GM10847 (cell line): ENCODE measurements around the gene CSTF3.

Experiments used
- POLR2A ChIP-seq: IDR thresholded peaks from 2 replicates; pipeline ENCODE4 v1.6.1; 2011; ENCODE audit not compliant: insufficient read length; ENCODE audit errors: extremely low read depth

The CSTF3 gene

DNA sequence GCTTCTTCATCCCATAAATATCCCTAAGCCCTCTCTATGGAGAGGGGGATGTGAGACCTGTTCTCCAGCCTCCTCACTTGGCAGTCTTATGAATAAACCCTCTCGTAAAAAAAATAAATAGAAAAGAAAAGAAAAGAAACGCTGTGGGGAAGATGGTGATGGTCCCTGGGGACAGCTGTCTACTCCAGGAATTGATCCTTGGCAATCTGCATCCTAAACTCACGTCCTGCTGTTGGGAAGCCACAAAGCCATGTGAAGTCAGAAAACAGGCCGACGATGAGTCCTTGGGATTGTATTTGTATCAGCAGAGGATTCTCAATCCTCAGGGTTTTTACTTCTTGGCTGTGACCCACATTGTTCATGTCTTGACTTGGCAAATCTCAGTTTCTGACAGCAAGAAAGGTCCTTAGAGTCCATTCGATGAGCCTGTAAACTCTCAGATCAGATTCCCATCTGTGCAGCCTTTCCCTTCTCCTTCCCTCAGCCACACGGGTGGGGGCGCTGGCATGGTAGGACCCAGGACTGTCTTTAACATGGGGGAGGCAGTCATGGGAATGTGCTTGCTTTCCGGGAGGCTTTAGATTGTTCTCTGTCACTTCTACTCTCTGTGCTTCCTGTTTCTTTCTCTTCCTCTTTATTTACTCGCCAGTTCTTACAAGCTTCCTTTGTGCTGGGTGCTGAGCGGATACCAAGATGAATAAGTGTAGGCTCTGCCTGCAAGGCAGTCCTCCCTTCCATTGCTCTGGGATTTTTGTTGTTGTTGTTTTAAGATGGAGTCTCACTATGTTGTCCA, 97.1 kb downstream of the CSTF3 start:
- no peak for TF ChIP-seq POLR2A

DNA sequence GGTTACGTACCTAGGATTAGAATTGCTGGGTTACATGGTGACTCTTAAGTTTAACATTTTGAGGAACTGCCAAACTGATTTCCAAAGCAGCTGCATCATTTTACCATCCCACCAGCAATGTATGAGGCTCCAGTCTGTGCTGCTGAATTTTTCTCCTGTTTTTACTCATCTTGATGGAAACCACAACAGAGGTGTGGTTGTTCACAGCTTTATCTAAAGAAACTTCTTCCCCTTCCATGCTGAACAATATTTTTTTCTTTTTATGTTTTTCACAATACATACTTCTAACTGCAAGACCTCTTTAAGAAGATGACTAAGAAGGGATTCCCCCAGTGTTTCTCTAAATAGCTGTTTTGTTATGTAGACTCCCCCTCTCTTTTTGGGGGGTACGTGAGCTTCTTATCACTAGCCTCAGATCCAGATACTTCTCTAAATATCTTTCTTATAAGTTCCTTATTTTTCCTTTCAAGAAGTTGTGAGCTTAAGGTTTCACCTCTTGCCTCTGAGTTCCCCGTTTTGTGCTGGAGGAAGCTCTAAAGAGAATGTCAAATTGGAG, 97.9 kb downstream of the CSTF3 start:
- TF ChIP-seq POLR2A, result no peak

DNA sequence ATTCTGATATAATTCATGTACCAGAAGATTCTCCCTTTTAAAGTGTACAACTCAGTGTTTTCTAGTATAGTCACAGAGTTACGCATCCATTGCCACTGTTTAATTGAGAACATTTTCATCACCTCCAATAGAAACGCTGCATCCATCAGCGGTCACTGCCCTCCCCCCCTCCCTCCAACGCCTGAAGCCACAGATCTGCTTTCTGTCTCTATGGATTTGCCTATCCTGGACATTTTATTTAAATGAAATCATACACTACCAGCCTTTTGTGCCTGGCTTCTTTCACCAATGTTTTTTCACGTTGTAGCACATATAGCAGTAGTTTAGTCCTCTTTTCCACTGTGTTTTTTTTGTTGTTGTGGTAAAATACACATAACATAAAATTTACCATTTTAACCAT, 99.1 kb downstream of the CSTF3 start:
- TF ChIP-seq POLR2A, result no peak

GRCh38 chr11:33060271-33060670, 101.0 kb downstream of the CSTF3 start:
- TF ChIP-seq POLR2A, result no peak

DNA sequence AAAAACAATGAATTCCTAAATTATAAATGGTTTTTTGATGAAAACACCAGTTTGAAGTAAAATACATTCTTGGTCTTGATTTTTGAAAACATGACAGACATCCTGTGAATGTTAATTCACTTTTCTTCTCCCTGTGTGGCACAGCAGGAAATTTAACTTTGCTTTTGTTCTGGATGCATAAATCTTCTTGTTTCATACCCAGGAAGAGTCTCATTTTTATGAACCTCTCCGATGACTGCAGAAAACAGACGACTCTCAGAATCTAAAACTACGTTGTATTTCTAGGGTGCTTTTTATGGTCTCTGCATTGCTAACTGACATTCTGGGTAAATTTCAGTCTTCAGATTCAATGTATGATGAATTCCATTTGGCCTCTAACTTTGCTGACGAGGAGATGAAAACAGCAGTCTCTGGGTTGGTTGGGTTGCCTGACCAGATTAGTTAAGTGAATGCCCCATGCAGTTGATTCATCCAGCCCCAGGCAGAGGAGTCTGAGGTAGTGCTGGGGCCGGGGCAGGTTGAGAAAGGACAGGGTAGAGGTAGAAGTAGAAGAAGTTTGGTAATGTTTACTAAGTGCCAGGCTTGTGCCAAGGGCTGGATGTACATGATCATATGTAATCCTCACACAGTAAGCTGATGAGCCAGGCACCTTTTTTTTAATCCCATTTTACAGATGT, 101.8 kb downstream of the CSTF3 start:
- no peak for TF ChIP-seq POLR2A

- no peak for TF ChIP-seq POLR2A
These were observed 104.0 kb downstream of the CSTF3 start for GRCh38 chr11:33057284-33057683.

DNA sequence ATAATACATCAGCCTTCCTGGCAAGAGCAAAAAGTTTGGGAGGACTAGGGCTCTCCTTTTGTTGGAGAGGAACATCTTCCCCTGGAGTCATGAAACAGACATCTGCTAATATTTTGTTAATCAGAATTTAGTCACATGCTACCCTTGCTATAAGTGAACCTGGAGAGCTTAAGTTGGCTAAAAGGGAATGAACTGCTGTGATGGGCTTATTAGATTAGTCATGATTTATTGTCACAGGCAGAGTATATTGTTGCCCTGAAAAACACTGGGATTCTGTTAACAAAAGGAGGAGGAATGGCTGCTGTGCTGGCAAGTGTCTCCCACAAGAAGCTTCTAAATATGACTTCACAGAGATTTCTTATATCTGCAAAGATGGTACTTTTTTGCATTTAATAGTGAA, 105.9 kb downstream of the CSTF3 start:
- no peak for TF ChIP-seq POLR2A

DNA sequence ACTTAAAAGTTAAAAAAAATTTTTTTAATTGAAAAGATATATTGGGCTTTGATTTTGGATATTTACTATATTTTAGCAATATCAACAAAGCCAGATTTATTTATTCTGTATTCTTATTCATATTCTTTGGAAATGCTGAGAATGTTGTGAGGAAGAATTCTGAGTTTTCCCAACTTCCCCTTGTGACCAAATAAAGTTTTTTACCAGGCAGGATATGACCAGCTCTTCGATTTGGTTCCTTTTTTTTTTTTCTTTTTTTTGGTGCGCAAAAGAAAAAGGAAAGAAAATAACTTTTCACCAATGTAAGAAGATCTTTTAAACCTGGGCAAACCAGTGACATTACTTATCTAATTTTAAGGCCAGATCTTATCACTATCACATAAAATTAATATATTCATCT, 109.0 kb downstream of the CSTF3 start:
- TF ChIP-seq POLR2A, result no peak

- no peak for TF ChIP-seq POLR2A
These were observed 115.6 kb downstream of the CSTF3 start for GRCh38 chr11:33045551-33046255.

DNA sequence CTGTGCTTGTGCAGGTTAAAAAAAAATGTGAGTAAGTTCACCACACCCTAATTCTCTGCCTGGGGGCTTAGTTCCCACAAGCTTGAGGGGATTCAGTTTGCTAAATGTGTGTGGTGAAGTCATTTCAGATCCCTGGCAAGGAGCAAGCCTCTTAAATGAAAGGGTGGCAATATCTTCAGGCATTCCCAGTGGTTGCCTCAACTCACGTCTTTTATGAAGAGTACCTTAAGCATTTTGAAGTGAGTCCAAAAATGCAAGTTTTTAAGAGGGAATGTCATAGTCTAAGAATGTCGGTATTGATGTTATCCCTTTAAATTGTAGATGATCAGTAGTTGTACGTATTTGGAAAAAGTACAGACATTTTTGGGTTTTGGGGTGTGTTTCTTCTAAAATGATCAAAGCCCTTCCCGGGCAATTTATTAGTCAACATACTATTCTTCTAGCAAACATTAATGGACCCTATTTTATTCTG, 117.0 kb downstream of the CSTF3 start:
- TF ChIP-seq POLR2A, result no peak

DNA sequence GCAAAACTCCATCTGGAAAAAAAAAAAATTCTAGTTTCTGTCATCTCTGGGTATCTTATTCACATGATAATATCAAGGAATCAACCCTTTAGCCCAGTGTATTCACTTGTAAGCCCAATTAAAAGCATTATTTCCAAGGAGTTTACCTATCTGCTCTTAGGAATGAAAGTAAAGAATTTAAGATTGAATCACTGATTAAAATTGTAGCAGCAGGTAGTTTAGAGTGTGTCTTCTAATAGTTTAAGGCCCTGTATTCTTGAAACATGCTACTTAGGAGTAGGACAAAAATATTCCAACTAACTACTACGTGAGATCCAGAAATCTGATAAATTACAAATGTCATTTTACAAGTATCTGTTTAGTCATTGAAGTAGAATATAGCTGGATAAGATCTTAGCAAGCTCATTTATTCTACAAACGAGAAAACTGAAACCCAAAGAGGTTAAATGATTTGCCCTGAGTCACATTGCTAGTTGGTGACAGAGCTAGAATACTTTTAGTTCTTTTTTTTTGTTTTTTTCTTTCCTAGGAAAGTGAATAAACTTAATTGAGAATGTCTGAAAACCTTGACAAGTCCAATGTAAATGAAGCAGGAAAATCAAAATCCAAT, 118.0 kb downstream of the CSTF3 start:
- TF ChIP-seq POLR2A, result no peak

DNA sequence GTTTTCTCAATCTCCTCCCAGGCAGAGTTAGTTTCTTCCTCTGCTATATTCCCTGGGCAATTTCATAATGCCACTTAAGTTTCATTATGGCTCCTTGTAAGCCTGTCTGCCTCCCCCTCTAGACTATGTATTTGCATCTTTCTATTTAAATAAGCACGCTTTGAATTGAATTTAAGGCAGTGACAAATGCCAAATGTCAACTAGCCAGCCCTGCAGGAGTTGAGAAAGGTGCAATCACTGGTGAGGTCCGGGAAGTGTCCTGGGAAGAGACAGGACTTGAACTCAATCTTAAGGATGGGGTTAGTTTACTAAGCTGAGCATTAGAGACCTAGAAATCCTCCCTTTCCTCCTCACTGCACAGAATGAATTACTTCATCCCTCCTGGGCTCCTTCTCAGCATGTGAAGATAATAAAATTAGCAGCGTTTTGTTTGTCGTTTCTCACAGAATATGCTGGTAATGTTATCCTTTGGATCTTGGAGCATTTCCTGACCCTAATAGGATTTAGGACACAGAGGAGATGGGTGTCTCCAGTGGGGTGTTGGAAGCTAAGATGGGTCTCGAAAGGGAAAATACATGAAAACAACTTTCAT, 120.3 kb downstream of the CSTF3 start:
- no peak for TF ChIP-seq POLR2A

DNA sequence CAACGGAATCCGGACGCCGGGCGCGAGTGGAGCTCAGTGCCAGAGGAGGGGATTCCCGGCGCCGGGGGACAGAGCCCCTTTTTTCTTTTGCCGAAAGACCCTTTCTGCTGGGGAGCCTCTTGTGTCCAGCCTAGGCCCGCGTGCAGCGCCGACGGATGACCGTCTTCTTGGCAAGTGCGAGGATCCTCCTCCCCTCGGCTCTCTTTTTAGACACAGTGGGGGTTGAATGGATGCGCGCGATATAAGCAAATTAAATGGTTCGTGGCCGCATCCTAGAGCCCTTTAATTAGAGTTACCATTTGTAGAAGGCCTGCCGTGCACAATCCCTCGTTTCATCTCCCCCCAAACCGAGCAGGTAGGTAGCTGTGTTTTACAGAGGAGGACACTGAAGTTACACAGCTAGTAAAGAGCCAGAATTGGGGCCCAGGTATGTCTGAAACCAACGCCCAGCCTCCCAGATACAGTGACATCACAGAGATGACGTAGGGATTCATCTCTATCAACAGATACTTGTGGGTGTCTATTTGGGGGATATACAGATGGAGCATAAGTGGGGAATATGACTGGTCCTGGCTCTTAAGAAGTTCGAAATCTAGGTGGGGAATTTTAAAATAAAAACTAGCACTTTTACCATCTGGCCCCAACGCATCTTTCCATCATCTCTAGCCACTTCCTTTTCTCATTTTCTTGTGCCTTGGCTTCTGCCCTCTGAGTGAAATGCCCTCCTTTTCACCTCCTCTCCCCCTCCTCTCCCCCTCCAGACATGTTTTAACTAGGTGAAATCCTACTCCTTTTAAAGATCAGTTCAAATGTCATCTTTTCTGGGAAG, 121.0 kb downstream of the CSTF3 start:
- no peak for TF ChIP-seq POLR2A
